CD4-positive, alpha-beta T cell (primary cell): ENCODE results near the gene BYSL. TPM values are rescaled to one million over a fixed set of nuclear protein-coding genes. Genes with fewer than 3 reads are reported as not detected.

Experiments used
- ATAC-seq: fragments of 200-7000 bp; cut with Tn5 transposase; one replicate; pipeline ENCODE4 v1.10.0; 2022; ENCODE audit warnings: mild to moderate bottlenecking; ENCODE audit not compliant: poor library complexity
- CTCF ChIA-PET: fragments of 350-600 bp; sonication (Branson Sonifier 250); formaldehyde crosslinking; loops from one replicate; lab custom pipeline; 2021; ENCODE audit warnings: antibody characterized with exemption, inconsistent platforms; lab: Charles Lee
- POLR2A ChIA-PET: fragments of 350-600 bp; sonication (Branson Sonifier 250); formaldehyde crosslinking; loops from one replicate; lab custom pipeline; 2021; ENCODE audit warnings: antibody characterized with exemption, inconsistent platforms; lab: Charles Lee
- DNase-seq, 14 experiments: peaks; one replicate each; pipeline ENCODE4 v3.0.0-alpha.2; 2013 to 2020; ENCODE audit warnings: mixed read lengths in 2 of 14
- H3K27ac ChIP-seq, 2 donors: one replicate each; pipeline versions ENCODE4 v1.5.1 to v1.7.0; 2013; ENCODE audit warnings: low read length in 2 of 2, low read depth in 1 of 2, mild to moderate bottlenecking in 1 of 2
- H3K27me3 ChIP-seq, 2 experiments: 1 replicate in 1 of 2; 2 replicates in 1 of 2; pipeline versions ENCODE4 v1.6.1 to v1.7.0; 2013; ENCODE audit warnings: low read length in 2 of 2, control low read depth in 1 of 2, mild to moderate bottlenecking in 1 of 2, moderate library complexity in 1 of 2; ENCODE audit not compliant: insufficient read depth in 2 of 2, control insufficient read depth in 1 of 2
- H3K36me3 ChIP-seq: one replicate; pipeline ENCODE4 v1.6.1; 2013; ENCODE audit warnings: low read length, control low read depth; ENCODE audit not compliant: insufficient read depth
- H3K4me1 ChIP-seq: one replicate; pipeline ENCODE4 v1.6.1; 2013; ENCODE audit warnings: low read length, control low read depth; ENCODE audit not compliant: insufficient read depth
- H3K4me3 ChIP-seq: one replicate; pipeline ENCODE4 v1.5.1; 2013; ENCODE audit warnings: mild to moderate bottlenecking, low read length, moderate library complexity
- H3K9me3 ChIP-seq, 2 experiments: 1 replicate in 1 of 2; 2 replicates in 1 of 2; pipeline versions ENCODE4 v1.6.1 to v1.7.0; 2013; ENCODE audit warnings: low read length in 2 of 2, mild to moderate bottlenecking in 2 of 2, control low read depth in 1 of 2, moderate library complexity in 1 of 2; ENCODE audit not compliant: control insufficient read depth in 1 of 2, insufficient read depth in 1 of 2
- H3K27ac Mint-ChIP-seq: one replicate; pipeline ENCODE4 v1.8.0; 2020; ENCODE audit warnings: mixed read lengths
- H3K27me3 Mint-ChIP-seq: one replicate; pipeline ENCODE4 v1.8.0; 2021; ENCODE audit warnings: mixed read lengths
- H3K36me3 Mint-ChIP-seq: one replicate; pipeline ENCODE4 v1.8.0; 2021; ENCODE audit warnings: low read depth, mixed read lengths
- H3K4me1 Mint-ChIP-seq: one replicate; pipeline ENCODE4 v1.8.0; 2021; ENCODE audit warnings: low read depth, mixed read lengths
- H3K4me3 Mint-ChIP-seq: one replicate; pipeline ENCODE4 v1.8.0; 2020; ENCODE audit warnings: mild to moderate bottlenecking, mixed read lengths
- H3K9me3 Mint-ChIP-seq: one replicate; pipeline ENCODE4 v1.8.0; 2020; ENCODE audit warnings: mixed read lengths
- intact Hi-C, 2 experiments: fragments of 100-400 bp; cut with DNase I in 1 of 2; cut with micrococcal nuclease in 1 of 2; formaldehyde crosslinking; loops; one replicate each; pipeline versions ENCODE4 v1.15.1 to v1.9.0; 2023 to 2025; cut with DNase I, micrococcal nuclease
- total RNA-seq, 174 experiments: library from RNA in 2 of 174; stranded (reverse) in 2 of 174; gene quantifications; one replicate each; pipeline ENCODE4 v1.2.3 and lab custom pipeline; 2021 to 2026
- TF ChIP-seq, protein P1 (sequence below): fragments of 200-600 bp; IDR thresholded peaks from one replicate; pipeline ENCODE4 v1.8.0; 2022; ENCODE audit warnings: antibody characterized with exemption, mild to moderate bottlenecking

Gene BYSL
- total RNA-seq, 2 experiments from 2014 or later, result 1.2 to 1.6 TPM

DNA sequence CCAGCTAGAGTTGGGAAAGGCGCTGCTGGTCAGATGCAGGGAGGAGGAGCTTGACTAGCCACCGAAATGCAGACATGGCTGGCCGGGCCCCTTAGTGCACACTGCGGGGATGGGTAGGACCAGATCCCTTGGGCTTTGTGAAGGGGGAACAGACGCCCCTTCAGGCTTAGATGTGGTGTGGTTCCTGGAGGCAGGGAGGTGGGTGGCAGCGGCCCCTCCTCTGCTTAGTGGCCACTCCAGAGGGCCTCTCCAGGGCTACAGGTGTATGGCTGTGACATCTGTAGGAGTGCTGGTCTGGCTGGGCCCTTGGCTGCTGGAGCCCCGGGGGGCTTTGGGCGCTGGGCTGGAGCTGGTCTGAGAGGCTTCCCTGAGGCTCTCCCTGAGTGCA lies 14.4 kb downstream of the BYSL start:
- ATAC-seq (no peak), DNase-seq (no peak)
- CTCF ChIA-PET, result interaction anchor here (0.7 to 7.7 kb wide), 10 partner anchors 13 to 148 kb away, joined by 3 to 84 read pairs (median 6); partner anchors contain the start of genes BYSL, MED20 and TOMM6
- intact Hi-C loops, result loop anchor here (1.0 to 5.0 kb wide), 9 partner anchors 14 to 148 kb away; partner anchors contain the start of genes TOMM6 (in 2 of the 2), BYSL (in 1 of the 2), MED20 (in 1 of the 2) and USP49 (in 1 of the 2)
- H3K27me3 Mint-ChIP-seq, result no peaks in the 10 kb centered on the region
- peaks cover 89% of the 10 kb centered on the region for H3K36me3 Mint-ChIP-seq
- Histone ChIP-seq H3K36me3 (peaks cover 81% of the 10 kb centered on the region), H3K4me3 (peak overlapping the region; percentile 21), H3K9me3 (no peaks in the 10 kb centered on the region), H3K27me3 (no peaks in the 10 kb centered on the region), H3K27ac (peak overlapping the region; percentile 61 to 63), H3K4me1 (peaks cover 69% of the 10 kb centered on the region)
- peak overlapping the region; percentile 93 for H3K27ac Mint-ChIP-seq
- POLR2A ChIA-PET, result interaction anchor here (1.0 to 9.1 kb wide), 4 partner anchors 11 to 110 kb away, joined by 4 to 168 read pairs (median 9); partner anchors contain the start of genes BYSL, MED20 and TAF8
- TF ChIP-seq, protein P1, sequence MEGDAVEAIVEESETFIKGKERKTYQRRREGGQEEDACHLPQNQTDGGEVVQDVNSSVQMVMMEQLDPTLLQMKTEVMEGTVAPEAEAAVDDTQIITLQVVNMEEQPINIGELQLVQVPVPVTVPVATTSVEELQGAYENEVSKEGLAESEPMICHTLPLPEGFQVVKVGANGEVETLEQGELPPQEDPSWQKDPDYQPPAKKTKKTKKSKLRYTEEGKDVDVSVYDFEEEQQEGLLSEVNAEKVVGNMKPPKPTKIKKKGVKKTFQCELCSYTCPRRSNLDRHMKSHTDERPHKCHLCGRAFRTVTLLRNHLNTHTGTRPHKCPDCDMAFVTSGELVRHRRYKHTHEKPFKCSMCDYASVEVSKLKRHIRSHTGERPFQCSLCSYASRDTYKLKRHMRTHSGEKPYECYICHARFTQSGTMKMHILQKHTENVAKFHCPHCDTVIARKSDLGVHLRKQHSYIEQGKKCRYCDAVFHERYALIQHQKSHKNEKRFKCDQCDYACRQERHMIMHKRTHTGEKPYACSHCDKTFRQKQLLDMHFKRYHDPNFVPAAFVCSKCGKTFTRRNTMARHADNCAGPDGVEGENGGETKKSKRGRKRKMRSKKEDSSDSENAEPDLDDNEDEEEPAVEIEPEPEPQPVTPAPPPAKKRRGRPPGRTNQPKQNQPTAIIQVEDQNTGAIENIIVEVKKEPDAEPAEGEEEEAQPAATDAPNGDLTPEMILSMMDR, result no peak
- peaks cover 73% of the 10 kb centered on the region for H3K4me1 Mint-ChIP-seq
- peak overlapping the region; percentile 85 for H3K4me3 Mint-ChIP-seq
- H3K9me3 Mint-ChIP-seq, result no peaks in the 10 kb centered on the region

- intact Hi-C loops, result loop anchor here (1.0 to 5.0 kb wide), 9 partner anchors 15 to 149 kb away; partner anchors contain the start of genes TOMM6 (in 2 of the 2), BYSL (in 1 of the 2), MED20 (in 1 of the 2) and USP49 (in 1 of the 2)
- CTCF ChIA-PET, result interaction anchor here (0.7 to 7.7 kb wide), 12 partner anchors 13 to 168 kb away, joined by 3 to 84 read pairs (median 4); partner anchors contain the start of genes BYSL, MED20 and TOMM6
- Mint-ChIP-seq H3K4me1 (peaks cover 75% of the 10 kb centered on the region), H3K27ac (peak overlapping the region; percentile 93), H3K4me3 (peak overlapping the region; percentile 85), H3K27me3 (no peaks in the 10 kb centered on the region), H3K9me3 (no peaks in the 10 kb centered on the region), H3K36me3 (peaks cover 85% of the 10 kb centered on the region)
- POLR2A ChIA-PET, result interaction anchor here (1.0 to 9.1 kb wide), 7 partner anchors 7 to 109 kb away, joined by 3 to 168 read pairs (median 13); partner anchors contain the start of genes BYSL, MED20 and TAF8
- peak; percentile 53 for ATAC-seq
- Histone ChIP-seq H3K4me1 (peaks cover 73% of the 10 kb centered on the region), H3K36me3 (peaks cover 75% of the 10 kb centered on the region), H3K27ac (peak overlapping the region; percentile 63 to 64), H3K9me3 (no peaks in the 10 kb centered on the region), H3K4me3 (peak overlapping the region; percentile 21), H3K27me3 (no peaks in the 10 kb centered on the region)
- TF ChIP-seq, protein P1, result peak; percentile 77
- DNase-seq, result peak; percentile 32 to 95 (median 54)
Measured at GRCh38 chr6:41936073-41936837, 15.0 kb downstream of the BYSL start.

DNA sequence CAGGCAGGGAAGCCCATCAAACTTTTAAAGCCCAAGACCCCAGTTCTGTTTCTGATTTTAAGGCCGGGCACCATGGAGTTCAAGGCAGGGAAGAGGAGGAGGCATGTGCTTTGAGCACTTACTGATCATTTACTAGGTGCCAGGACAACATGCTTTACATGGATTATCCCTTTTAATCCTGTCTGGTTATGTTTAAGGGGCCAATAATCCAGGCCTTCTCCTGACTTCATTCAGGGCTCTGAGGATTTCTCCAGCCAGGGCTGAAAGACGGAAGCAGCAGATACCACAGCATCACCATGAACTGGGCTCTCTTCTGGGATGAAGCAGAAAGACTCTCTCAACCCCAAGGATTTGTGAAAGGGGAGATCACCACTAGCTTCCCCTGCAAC lies 16.2 kb downstream of the BYSL start:
- no peak for DNase-seq
- Histone ChIP-seq H3K36me3 (peaks cover 63% of the 10 kb centered on the region), H3K4me1 (peaks cover 80% of the 10 kb centered on the region), H3K27ac (peak overlapping the region; percentile 64 to 68), H3K9me3 (no peaks in the 10 kb centered on the region), H3K4me3 (peak overlapping the region; percentile 96), H3K27me3 (no peaks in the 10 kb centered on the region)
- ChIA-PET CTCF (interaction anchor here (1.2 to 7.7 kb wide), 6 partner anchors 13 to 167 kb away, joined by 3 to 84 read pairs (median 9); partner anchors contain the start of genes BYSL, MED20 and TOMM6), POLR2A (interaction anchor here (0.6 to 9.1 kb wide), 8 partner anchors 8 to 694 kb away, joined by 3 to 168 read pairs (median 6); partner anchors contain the start of genes TAF8 and TOMM6)
- Mint-ChIP-seq H3K27ac (peak overlapping the region; percentile 93), H3K9me3 (no peaks in the 10 kb centered on the region), H3K4me1 (peaks cover 77% of the 10 kb centered on the region), H3K36me3 (peaks cover 80% of the 10 kb centered on the region), H3K4me3 (peak overlapping the region; percentile 97), H3K27me3 (no peaks in the 10 kb centered on the region)
- ATAC-seq, result no peak
- TF ChIP-seq, protein P1, result no peak
- intact Hi-C loops, result loop anchor here (2.0 to 5.0 kb wide), 6 partner anchors 13 to 150 kb away; partner anchors contain the start of genes TOMM6 (in 1 of the 2) and USP49 (in 1 of the 2)
